SU-DHL-6 (cell line): ENCODE results near the gene AARS2.

ENCODE experiments used
- H2AFZ ChIP-seq: fragments of 200-600 bp; sonication (generic); 2 replicates; pipeline ENCODE4 v1.6.1; 2014; ENCODE audit warnings: low read depth, mild to moderate bottlenecking, moderate library complexity, mixed read lengths, antibody characterized with exemption, low read length; ENCODE audit not compliant: severe bottlenecking
- H3F3A ChIP-seq: fragments of 200-600 bp; shearing (Covaris generic); 2 replicates; pipeline ENCODE4 v1.6.0; 2016; ENCODE audit warnings: antibody characterized with exemption, mild to moderate bottlenecking; ENCODE audit not compliant: insufficient read depth
- H3K27ac ChIP-seq: fragments of 200-600 bp; sonication (generic); 2 replicates; pipeline ENCODE4 v1.5.1; 2016; ENCODE audit warnings: low read depth, mild to moderate bottlenecking, low read length, moderate library complexity, mixed read lengths
- H3K27me3 ChIP-seq: fragments of 200-600 bp; sonication (generic), shearing (Covaris generic); 2 replicates; pipeline ENCODE4 v1.6.0; 2014; ENCODE audit warnings: mild to moderate bottlenecking, low read length
- H3K36me3 ChIP-seq: fragments of 200-600 bp; sonication (generic); 2 replicates; pipeline ENCODE4 v1.6.1; 2014; ENCODE audit warnings: mild to moderate bottlenecking, low read length, mixed read lengths
- H3K4me2 ChIP-seq: fragments of 300-600, 200-600 bp; shearing (Covaris generic), sonication (generic); 2 replicates; pipeline ENCODE4 v1.6.0; 2014; ENCODE audit warnings: low read length, low read depth, mild to moderate bottlenecking; ENCODE audit not compliant: poor library complexity, severe bottlenecking
- H3K4me3 ChIP-seq: fragments of 200-600 bp; sonication (generic); 2 replicates; pipeline ENCODE4 v1.5.1; 2014; ENCODE audit warnings: antibody characterized with exemption, low read length, mild to moderate bottlenecking, mixed read lengths; ENCODE audit not compliant: insufficient read depth, poor library complexity, severe bottlenecking
- H3K79me2 ChIP-seq: fragments of 200-600 bp; sonication (generic); 2 replicates; pipeline ENCODE4 v1.6.1; 2014; ENCODE audit warnings: mild to moderate bottlenecking, low read length, moderate library complexity; ENCODE audit not compliant: insufficient read depth
- H3K9ac ChIP-seq: fragments of 200-600 bp; sonication (generic); 2 replicates; pipeline ENCODE4 v1.7.0; 2014; ENCODE audit warnings: mild to moderate bottlenecking, low read length
- H3K9me2 ChIP-seq: fragments of 200-600 bp; sonication (generic); replicated peaks from 2 replicates; pipeline ENCODE4 v1.6.1; 2014; ENCODE audit warnings: low read length; ENCODE audit not compliant: insufficient read depth
- H3K9me3 ChIP-seq: fragments of 200-600 bp; sonication (generic); 2 replicates; pipeline ENCODE4 v1.6.1; 2014; ENCODE audit warnings: low read length, mixed read lengths; ENCODE audit not compliant: insufficient read depth
- H4K20me1 ChIP-seq: fragments of 200-600 bp; sonication (generic); 2 replicates; pipeline ENCODE4 v1.6.1; 2014; ENCODE audit warnings: low read depth, mild to moderate bottlenecking, antibody characterized with exemption, low read length, moderate library complexity, mixed read lengths
- EZH2phosphoT487 ChIP-seq: fragments of 200-600 bp; sonication (generic), shearing (Covaris generic); conservative IDR thresholded peaks from 2 replicates; pipeline ENCODE4 v1.6.1; 2018; ENCODE audit warnings: mild to moderate bottlenecking, antibody characterized with exemption, low read length, moderate library complexity, mixed read lengths
- TF ChIP-seq, protein P1 (sequence below): fragments of 200-600 bp; sonication (generic); IDR thresholded peaks from one replicate; pipeline ENCODE4 v1.5.1; 2017; ENCODE audit warnings: antibody characterized with exemption, mild to moderate bottlenecking, low read length, moderate library complexity; ENCODE audit not compliant: insufficient read depth, poor library complexity, severe bottlenecking

Gene AARS2

DNA sequence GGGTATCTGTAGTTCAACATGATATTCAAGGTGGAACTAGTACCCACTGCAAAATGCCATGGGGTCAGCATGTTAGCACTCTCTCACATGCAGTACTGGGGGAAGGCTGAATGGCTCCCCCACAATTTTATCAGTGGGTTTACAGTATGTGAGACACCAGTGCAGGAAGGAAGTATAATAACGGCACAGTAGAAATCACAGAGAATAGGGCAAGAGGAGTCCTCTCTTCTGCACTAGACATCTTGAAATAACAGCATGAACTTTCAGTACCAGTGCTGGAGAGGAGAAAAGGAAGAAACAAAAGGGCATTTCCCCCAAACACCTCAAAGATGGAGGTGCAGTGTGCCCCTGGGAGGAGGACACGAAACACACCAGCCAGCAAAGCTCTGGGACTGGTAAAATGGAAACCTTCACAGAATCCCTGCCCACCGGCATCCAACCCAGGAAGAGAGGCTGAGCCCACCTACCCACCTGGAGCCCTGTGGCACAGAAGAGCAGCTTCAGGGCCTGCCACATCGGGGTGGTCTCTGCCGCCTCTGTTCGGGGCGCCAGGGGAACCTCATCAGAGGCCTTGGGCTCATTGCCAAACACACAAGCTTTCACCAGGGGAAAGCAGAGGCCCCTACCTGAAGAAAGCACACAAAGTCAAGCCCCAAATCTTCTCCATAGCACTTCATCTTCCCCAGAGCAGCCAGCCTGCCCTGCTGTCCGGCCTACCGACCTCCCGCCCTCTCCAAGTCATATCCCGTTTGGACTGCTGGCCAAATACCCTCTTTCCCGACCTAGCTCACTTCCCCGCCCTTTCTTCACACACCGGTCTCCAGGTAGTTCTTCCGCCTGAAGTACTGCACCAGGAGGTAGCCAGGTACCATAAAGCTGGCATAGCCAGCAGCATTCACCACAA, 57.0 kb downstream of the AARS2 start:
- H2AFZ ChIP-seq = no peak overlapping the region
- H3K27ac ChIP-seq = peak overlapping the region; percentile 71
- H3K9me3 ChIP-seq = no peaks in the 10 kb centered on the region
- H3F3A ChIP-seq = peaks cover 79% of the 10 kb centered on the region
- no peak for TF ChIP-seq EZH2phosphoT487
- TF ChIP-seq, protein P1, sequence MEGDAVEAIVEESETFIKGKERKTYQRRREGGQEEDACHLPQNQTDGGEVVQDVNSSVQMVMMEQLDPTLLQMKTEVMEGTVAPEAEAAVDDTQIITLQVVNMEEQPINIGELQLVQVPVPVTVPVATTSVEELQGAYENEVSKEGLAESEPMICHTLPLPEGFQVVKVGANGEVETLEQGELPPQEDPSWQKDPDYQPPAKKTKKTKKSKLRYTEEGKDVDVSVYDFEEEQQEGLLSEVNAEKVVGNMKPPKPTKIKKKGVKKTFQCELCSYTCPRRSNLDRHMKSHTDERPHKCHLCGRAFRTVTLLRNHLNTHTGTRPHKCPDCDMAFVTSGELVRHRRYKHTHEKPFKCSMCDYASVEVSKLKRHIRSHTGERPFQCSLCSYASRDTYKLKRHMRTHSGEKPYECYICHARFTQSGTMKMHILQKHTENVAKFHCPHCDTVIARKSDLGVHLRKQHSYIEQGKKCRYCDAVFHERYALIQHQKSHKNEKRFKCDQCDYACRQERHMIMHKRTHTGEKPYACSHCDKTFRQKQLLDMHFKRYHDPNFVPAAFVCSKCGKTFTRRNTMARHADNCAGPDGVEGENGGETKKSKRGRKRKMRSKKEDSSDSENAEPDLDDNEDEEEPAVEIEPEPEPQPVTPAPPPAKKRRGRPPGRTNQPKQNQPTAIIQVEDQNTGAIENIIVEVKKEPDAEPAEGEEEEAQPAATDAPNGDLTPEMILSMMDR = no peak
- no peaks in the 10 kb centered on the region for H3K9me2 ChIP-seq
- H3K4me3 ChIP-seq = peak overlapping the region; percentile 81
- no peaks in the 10 kb centered on the region for H3K27me3 ChIP-seq
- H3K9ac ChIP-seq = peak overlapping the region; percentile 85
- peaks cover 13% of the 10 kb centered on the region; the same call in 1 of the 2 replicates for H4K20me1 ChIP-seq
- peaks cover 8% of the 10 kb centered on the region; the same call in 1 of the 2 replicates for H3K79me2 ChIP-seq
- H3K4me2 ChIP-seq = peak overlapping the region; percentile 83
- peaks cover 18% of the 10 kb centered on the region; the same call in 1 of the 2 replicates for H3K36me3 ChIP-seq

- H3K9ac ChIP-seq = peak overlapping the region; percentile 85
- H3K36me3 ChIP-seq = peaks cover 26% of the 10 kb centered on the region
- peak overlapping the region; percentile 81 for H3K4me3 ChIP-seq
These were observed 57.9 kb downstream of the AARS2 start for GRCh38 chr6:44255105-44255808.

DNA sequence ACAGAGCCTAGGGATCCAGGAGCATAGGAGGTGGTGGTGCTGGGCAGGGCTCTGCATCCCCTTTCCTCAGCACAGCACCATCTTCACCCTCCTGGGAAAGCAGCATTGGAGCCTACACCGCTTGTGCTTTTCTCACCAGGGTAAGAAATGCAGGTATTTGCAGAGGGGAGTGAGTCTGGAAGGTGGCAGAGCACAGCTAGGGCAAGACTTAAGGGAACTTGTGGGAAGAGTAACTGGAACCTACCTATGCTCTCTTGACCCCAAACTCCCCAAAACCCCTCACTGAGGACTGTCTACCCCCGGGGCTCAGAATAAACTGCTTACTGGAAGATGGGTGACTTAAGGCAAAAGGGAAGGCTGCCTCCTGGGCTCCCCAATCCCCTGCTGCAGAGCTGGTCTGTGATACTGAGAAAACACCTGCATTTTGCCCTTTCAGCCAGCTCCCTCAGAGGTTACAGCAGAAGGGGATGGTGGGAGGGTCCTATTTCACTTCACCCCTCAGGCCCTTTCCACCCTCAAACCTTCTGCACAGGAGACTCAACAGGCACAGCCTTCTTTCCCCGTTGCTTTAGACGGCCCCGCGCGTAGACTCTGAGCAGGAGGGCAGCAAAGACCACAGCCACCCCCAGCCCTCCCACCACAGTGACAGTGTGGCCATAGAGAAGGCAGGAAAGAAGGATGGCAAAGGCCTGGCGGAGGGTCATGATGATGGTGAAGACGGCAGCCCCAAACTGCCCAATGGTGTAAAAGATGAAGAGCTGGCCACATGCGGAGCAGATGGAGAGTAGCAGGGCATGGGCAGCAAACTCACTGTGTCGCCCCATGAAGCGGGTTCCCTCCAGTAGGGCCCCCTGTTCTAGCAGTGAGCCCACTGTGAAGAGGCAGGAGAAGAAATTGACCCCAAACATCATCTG, 58.7 kb downstream of the AARS2 start:
- Histone ChIP-seq H3K4me2 (peak overlapping the region; percentile 83), H4K20me1 (peaks cover 30% of the 10 kb centered on the region; the same call in 1 of the 2 replicates)

More at GRCh38 chr6:44255105-44255808, 57.9 kb downstream of the AARS2 start:
- no peaks in the 10 kb centered on the region for H3K9me2 ChIP-seq
- H4K20me1 ChIP-seq = peaks cover 22% of the 10 kb centered on the region; the same call in 1 of the 2 replicates
- H2AFZ ChIP-seq = no peak overlapping the region
- TF ChIP-seq EZH2phosphoT487 = no peak
- TF ChIP-seq, protein P1 = no peak
- H3K27me3 ChIP-seq = no peaks in the 10 kb centered on the region
- H3K79me2 ChIP-seq = peaks cover 12% of the 10 kb centered on the region; the same call in 1 of the 2 replicates
- H3K9me3 ChIP-seq = no peaks in the 10 kb centered on the region
- peak overlapping the region; percentile 71 for H3K27ac ChIP-seq
- H3F3A ChIP-seq = peaks cover 85% of the 10 kb centered on the region
- H3K4me2 ChIP-seq = peak overlapping the region; percentile 83

More for the DNA sequence above, 58.7 kb downstream of the AARS2 start:
- H3K4me3 ChIP-seq = no peak overlapping the region
- H3F3A ChIP-seq = peaks cover 93% of the 10 kb centered on the region
- no peaks in the 10 kb centered on the region for H3K9me3 ChIP-seq
- H3K9me2 ChIP-seq = no peaks in the 10 kb centered on the region
- no peak overlapping the region for H2AFZ ChIP-seq
- no peak overlapping the region for H3K9ac ChIP-seq
- H3K36me3 ChIP-seq = peaks cover 34% of the 10 kb centered on the region
- H3K27ac ChIP-seq = peak overlapping the region; percentile 71
- H3K27me3 ChIP-seq = no peaks in the 10 kb centered on the region
- H3K79me2 ChIP-seq = peaks cover 20% of the 10 kb centered on the region
- TF ChIP-seq, protein P1 = no peak
- TF ChIP-seq EZH2phosphoT487 = no peak
